BJ (cell line): ENCODE data around the gene GBF1. TPM values are rescaled to one million over a fixed set of nuclear protein-coding genes. Genes with fewer than 3 reads are reported as not detected.

Source experiments
- CTCF ChIA-PET: fragments of 350-600 bp; formaldehyde crosslinking; extraction: SDS; loops from one replicate; lab custom pipeline; 2021; ENCODE audit warnings: antibody characterized with exemption, inconsistent platforms; lab: Yijun Ruan, JAX
- POLR2A ChIA-PET: fragments of 300-600 bp; sonication (Branson Sonifier 250); formaldehyde crosslinking; extraction: SDS; loops from one replicate; lab custom pipeline; 2021; ENCODE audit warnings: antibody characterized with exemption; lab: Charles Lee
- DNase-seq: peaks from one replicate; pipeline ENCODE4 v3.0.0-alpha.2; 2011; ENCODE audit warnings: low read depth
- H3K27me3 ChIP-seq: 2 replicates; pipeline ENCODE4 v1.6.0; 2011; ENCODE audit warnings: low read length; ENCODE audit not compliant: control insufficient read depth, insufficient read depth
- H3K36me3 ChIP-seq: 2 replicates; pipeline ENCODE4 v1.5.1; 2011; ENCODE audit warnings: low read length; ENCODE audit not compliant: control insufficient read depth, insufficient read depth
- H3K4me3 ChIP-seq: 2 replicates; pipeline ENCODE4 v1.5.1; 2011; ENCODE audit warnings: low read depth, mild to moderate bottlenecking, control low read depth, low read length
- polyA plus RNA-seq: library from polyadenylated mRNA; depleted of rRNA; stranded (reverse); fragments of >200 nt; gene quantifications from 2 replicates; pipeline ENCODE4 v1.2.3, GENCODE V29; 2011
- TF ChIP-seq, protein P1 (sequence below): IDR thresholded peaks from 2 replicates; pipeline ENCODE4 v1.5.1; 2011; ENCODE audit warnings: low read depth, mild to moderate bottlenecking, control low read depth, inconsistent platforms, low read length, moderate library complexity; ENCODE audit not compliant: insufficient read depth

The GBF1 gene
- polyA plus RNA-seq, 1 experiment: 28.4 TPM

DNA sequence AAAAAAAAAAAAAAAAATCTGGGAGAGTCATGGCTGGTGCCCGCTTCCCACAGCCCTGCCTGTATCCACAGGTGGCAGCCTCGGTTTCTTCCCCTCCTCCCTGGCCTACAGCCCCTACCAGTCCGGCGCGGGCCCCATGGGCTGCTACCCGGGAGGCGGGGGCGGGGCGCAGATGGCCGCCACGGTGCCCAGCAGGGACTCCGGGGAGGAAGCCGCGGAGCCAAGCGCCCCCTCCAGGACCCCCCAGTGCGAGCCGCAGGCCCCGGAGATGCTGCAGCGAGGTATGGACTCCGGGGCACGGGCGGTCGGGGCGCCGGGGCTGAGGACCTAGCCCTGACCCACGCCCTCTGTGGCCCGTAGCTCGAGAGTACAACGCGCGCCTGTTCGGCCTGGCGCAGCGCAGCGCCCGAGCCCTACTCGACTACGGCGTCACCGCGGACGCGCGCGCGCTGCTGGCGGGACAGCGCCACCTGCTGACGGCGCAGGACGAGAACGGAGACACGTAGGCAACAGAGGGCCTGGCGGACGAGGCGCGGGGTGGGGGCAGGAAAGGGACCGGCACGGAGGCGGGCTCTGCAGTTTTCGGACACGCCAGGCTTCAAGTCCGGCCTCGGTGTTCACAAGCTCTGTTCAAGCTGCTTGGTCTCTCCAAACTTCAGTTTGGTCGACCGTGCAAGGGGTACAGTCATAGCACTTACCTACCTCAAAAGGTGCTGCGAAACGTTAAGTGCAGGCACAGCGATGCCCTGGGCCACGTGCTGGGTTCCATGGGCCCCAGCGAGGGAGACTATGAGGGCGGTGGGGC, 154.1 kb downstream of the GBF1 start:
- TF ChIP-seq, protein P1, sequence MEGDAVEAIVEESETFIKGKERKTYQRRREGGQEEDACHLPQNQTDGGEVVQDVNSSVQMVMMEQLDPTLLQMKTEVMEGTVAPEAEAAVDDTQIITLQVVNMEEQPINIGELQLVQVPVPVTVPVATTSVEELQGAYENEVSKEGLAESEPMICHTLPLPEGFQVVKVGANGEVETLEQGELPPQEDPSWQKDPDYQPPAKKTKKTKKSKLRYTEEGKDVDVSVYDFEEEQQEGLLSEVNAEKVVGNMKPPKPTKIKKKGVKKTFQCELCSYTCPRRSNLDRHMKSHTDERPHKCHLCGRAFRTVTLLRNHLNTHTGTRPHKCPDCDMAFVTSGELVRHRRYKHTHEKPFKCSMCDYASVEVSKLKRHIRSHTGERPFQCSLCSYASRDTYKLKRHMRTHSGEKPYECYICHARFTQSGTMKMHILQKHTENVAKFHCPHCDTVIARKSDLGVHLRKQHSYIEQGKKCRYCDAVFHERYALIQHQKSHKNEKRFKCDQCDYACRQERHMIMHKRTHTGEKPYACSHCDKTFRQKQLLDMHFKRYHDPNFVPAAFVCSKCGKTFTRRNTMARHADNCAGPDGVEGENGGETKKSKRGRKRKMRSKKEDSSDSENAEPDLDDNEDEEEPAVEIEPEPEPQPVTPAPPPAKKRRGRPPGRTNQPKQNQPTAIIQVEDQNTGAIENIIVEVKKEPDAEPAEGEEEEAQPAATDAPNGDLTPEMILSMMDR: peak; percentile 86
- H3K27me3 ChIP-seq: no peaks in the 10 kb centered on the region
- no peak for DNase-seq
- peak overlapping the region; percentile 48 for H3K4me3 ChIP-seq
- POLR2A ChIA-PET: interaction anchor here (0.6 kb wide), 1 partner anchor 174 kb away, joined by 3 read pairs; the partner anchor contains the start of gene ELOVL3
- CTCF ChIA-PET: interaction anchor here (0.5 to 15.2 kb wide), 34 partner anchors 11 to 879 kb away, joined by 3 to 222 read pairs (median 4); partner anchors contain the start of genes CUEDC2, ELOVL3, FBXL15 and GBF1
- H3K36me3 ChIP-seq: peaks cover 24% of the 10 kb centered on the region

DNA sequence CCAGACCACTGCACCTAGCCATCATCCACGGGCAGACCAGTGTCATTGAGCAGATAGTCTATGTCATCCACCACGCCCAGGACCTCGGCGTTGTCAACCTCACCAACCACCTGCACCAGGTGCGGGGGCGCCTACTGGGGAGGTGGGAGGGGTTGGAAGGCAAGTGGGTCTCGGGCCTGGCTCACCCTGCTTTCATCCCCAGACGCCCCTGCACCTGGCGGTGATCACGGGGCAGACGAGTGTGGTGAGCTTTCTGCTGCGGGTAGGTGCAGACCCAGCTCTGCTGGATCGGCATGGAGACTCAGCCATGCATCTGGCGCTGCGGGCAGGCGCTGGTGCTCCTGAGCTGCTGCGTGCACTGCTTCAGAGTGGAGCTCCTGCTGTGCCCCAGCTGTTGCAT, 154.7 kb downstream of the GBF1 start:
- POLR2A ChIA-PET: no interaction called here
- Histone ChIP-seq H3K36me3 (peaks cover 24% of the 10 kb centered on the region), H3K27me3 (no peaks in the 10 kb centered on the region), H3K4me3 (no peak overlapping the region)
- no peak for DNase-seq
- TF ChIP-seq, protein P1: no peak
- CTCF ChIA-PET: interaction anchor here (0.8 to 15.2 kb wide), 26 partner anchors 11 to 265 kb away, joined by 3 to 222 read pairs (median 4); partner anchors contain the start of genes CUEDC2, ELOVL3, FBXL15 and PITX3

DNA sequence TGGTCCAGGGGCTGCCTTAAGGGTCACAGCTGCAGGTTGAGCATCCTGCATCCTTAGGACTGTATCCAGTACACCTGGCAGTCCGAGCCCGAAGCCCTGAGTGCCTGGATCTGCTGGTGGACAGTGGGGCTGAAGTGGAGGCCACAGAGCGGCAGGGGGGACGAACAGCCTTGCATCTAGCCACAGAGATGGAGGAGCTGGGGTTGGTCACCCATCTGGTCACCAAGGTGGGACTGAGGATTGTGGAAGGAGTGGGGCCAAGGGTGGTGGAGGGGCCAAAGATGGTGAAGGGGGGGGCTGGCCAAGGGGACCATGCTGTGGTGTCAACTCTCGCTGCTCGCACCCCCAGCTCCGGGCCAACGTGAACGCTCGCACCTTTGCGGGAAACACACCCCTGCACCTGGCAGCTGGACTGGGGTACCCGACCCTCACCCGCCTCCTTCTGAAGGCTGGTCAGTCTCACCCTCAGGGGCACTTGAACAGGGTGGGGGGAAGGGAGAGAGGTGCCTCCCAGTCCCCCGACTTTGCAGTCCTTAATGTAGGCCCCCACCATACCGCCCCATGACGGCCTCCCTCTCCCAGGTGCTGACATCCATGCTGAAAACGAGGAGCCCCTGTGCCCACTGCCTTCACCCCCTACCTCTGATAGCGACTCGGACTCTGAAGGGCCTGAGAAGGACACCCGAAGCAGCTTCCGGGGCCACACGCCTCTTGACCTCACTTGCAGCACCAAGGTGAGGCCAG, 155.4 kb downstream of the GBF1 start:
- TF ChIP-seq, protein P1: no peak
- Histone ChIP-seq H3K4me3 (no peak overlapping the region), H3K36me3 (peaks cover 24% of the 10 kb centered on the region), H3K27me3 (no peaks in the 10 kb centered on the region)
- ChIA-PET CTCF (interaction anchor here (0.6 to 15.2 kb wide), 14 partner anchors 11 to 266 kb away, joined by 3 to 222 read pairs (median 6); partner anchors contain the start of genes CUEDC2, FBXL15 and PITX3), POLR2A (no interaction called here)
- DNase-seq: no peak

DNA sequence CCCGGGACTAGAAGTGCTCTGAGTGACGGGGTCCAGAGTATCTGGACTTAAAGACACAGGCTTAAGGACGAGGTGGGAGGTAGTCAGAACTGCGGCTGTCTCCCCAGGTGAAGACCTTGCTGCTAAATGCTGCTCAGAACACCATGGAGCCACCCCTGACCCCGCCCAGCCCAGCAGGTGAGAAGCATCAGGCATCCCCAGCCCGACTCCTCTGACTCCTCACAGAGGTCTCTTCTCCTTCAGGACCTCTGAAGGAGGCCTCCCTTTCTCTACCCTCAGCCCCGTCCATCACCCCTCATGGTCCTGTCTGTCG, 156.0 kb downstream of the GBF1 start:
- POLR2A ChIA-PET: no interaction called here

More for the DNA sequence above, 156.0 kb downstream of the GBF1 start:
- Histone ChIP-seq H3K4me3 (no peak overlapping the region), H3K36me3 (peaks cover 24% of the 10 kb centered on the region), H3K27me3 (no peaks in the 10 kb centered on the region)
- CTCF ChIA-PET: interaction anchor here (0.6 to 15.2 kb wide), 9 partner anchors 10 to 267 kb away, joined by 3 to 222 read pairs (median 3); partner anchors contain the start of gene FBXL15
- DNase-seq: no peak
- TF ChIP-seq, protein P1: no peak
